ENCODE measurements around the gene FSTL5.

- TF ChIP-seq, protein P1, sequence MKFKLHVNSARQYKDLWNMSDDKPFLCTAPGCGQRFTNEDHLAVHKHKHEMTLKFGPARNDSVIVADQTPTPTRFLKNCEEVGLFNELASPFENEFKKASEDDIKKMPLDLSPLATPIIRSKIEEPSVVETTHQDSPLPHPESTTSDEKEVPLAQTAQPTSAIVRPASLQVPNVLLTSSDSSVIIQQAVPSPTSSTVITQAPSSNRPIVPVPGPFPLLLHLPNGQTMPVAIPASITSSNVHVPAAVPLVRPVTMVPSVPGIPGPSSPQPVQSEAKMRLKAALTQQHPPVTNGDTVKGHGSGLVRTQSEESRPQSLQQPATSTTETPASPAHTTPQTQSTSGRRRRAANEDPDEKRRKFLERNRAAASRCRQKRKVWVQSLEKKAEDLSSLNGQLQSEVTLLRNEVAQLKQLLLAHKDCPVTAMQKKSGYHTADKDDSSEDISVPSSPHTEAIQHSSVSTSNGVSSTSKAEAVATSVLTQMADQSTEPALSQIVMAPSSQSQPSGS (CRISPR knock-in tag; IDR thresholded peaks at IDR 0.05; ENCODE audit: borderline replicate concordance, low read depth), result no peak
- TF ChIP-seq, protein P2, sequence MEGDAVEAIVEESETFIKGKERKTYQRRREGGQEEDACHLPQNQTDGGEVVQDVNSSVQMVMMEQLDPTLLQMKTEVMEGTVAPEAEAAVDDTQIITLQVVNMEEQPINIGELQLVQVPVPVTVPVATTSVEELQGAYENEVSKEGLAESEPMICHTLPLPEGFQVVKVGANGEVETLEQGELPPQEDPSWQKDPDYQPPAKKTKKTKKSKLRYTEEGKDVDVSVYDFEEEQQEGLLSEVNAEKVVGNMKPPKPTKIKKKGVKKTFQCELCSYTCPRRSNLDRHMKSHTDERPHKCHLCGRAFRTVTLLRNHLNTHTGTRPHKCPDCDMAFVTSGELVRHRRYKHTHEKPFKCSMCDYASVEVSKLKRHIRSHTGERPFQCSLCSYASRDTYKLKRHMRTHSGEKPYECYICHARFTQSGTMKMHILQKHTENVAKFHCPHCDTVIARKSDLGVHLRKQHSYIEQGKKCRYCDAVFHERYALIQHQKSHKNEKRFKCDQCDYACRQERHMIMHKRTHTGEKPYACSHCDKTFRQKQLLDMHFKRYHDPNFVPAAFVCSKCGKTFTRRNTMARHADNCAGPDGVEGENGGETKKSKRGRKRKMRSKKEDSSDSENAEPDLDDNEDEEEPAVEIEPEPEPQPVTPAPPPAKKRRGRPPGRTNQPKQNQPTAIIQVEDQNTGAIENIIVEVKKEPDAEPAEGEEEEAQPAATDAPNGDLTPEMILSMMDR (IDR thresholded peaks at IDR 0.05), result no peak
- TF ChIP-seq OVOL2 (CRISPR knock-in tag; IDR thresholded peaks at IDR 0.05; ENCODE audit: borderline replicate concordance) (no peak), SMAD3 (CRISPR knock-in tag; IDR thresholded peaks at IDR 0.05; ENCODE audit: borderline replicate concordance) (no peak), E2F1 (CRISPR knock-in tag; IDR thresholded peaks at IDR 0.05) (no peak), E2F5 (CRISPR knock-in tag; IDR thresholded peaks at IDR 0.05) (no peak), JUN (CRISPR knock-in tag; IDR thresholded peaks at IDR 0.05) (no peak)
- TF ChIP-seq, protein P3, sequence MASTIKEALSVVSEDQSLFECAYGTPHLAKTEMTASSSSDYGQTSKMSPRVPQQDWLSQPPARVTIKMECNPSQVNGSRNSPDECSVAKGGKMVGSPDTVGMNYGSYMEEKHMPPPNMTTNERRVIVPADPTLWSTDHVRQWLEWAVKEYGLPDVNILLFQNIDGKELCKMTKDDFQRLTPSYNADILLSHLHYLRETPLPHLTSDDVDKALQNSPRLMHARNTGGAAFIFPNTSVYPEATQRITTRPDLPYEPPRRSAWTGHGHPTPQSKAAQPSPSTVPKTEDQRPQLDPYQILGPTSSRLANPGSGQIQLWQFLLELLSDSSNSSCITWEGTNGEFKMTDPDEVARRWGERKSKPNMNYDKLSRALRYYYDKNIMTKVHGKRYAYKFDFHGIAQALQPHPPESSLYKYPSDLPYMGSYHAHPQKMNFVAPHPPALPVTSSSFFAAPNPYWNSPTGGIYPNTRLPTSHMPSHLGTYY (CRISPR knock-in tag; IDR thresholded peaks at IDR 0.05), result no peak
- TF ChIP-seq, protein P4, sequence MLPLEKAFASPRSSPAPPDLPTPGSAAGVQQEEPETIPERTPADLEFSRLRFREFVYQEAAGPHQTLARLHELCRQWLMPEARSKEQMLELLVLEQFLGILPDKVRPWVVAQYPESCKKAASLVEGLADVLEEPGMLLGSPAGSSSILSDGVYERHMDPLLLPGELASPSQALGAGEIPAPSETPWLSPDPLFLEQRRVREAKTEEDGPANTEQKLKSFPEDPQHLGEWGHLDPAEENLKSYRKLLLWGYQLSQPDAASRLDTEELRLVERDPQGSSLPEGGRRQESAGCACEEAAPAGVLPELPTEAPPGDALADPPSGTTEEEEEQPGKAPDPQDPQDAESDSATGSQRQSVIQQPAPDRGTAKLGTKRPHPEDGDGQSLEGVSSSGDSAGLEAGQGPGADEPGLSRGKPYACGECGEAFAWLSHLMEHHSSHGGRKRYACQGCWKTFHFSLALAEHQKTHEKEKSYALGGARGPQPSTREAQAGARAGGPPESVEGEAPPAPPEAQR (CRISPR knock-in tag; IDR thresholded peaks at IDR 0.05), result no peak
Measured at GRCh38 chr4:161486461-161486860, 677.3 kb downstream of the FSTL5 start.
